H1 (cell line): Measurements from ENCODE around the gene CALD1. TPM values are rescaled to one million over a fixed set of nuclear protein-coding genes. Genes with fewer than 3 reads are reported as not detected.

ENCODE experiments used
- CTCF ChIA-PET: fragments of 300-600 bp; sonication (Branson Sonifier 250); formaldehyde crosslinking; loops from one replicate; lab custom pipeline; 2021; ENCODE audit not compliant: partially characterized antibody; lab: Charles Lee
- POLR2A ChIA-PET: fragments of 300-600 bp; sonication (Branson Sonifier 250); formaldehyde crosslinking; loops from one replicate; lab custom pipeline; 2021; ENCODE audit warnings: inconsistent platforms; ENCODE audit not compliant: partially characterized antibody; lab: Charles Lee
- DNase-seq, 2 experiments: peaks; one replicate each; pipeline versions ENCODE4 v3.0.0 to v3.0.0-alpha.2; 2010 to 2022; ENCODE audit warnings: low spot score in 2 of 2, low read depth in 1 of 2, mixed read lengths in 1 of 2
- FAIRE-seq: peaks from 2 replicates; lab custom pipeline; 2011; peaks lifted over from hg19 to GRCh38; lab: Jason Lieb, UNC
- H2AFZ ChIP-seq: 2 replicates; pipeline ENCODE4 v1.8.1; 2012; ENCODE audit warnings: low read length, inconsistent platforms
- H2AK5ac ChIP-seq: 2 replicates; pipeline ENCODE4 v1.6.1; 2013; ENCODE audit warnings: low read depth, low read length
- H2BK120ac ChIP-seq: replicated peaks from 2 replicates; pipeline ENCODE3; 2013; ENCODE audit warnings: low read depth, low read length, inconsistent platforms
- H2BK12ac ChIP-seq: 2 replicates; pipeline ENCODE4 v1.6.1; 2013; ENCODE audit warnings: low read depth, low read length
- H2BK15ac ChIP-seq: 2 replicates; pipeline ENCODE4 v1.6.1; 2013; ENCODE audit warnings: low read length
- H2BK20ac ChIP-seq: 2 replicates; pipeline ENCODE4 v1.6.1; 2013; ENCODE audit warnings: low read length
- H2BK5ac ChIP-seq: 2 replicates; pipeline ENCODE4 v1.6.1; 2013; ENCODE audit warnings: low read depth, low read length
- H3K14ac ChIP-seq: 2 replicates; pipeline ENCODE4 v1.6.1; 2013; ENCODE audit warnings: inconsistent platforms; ENCODE audit not compliant: insufficient read length
- H3K18ac ChIP-seq: 2 replicates; pipeline ENCODE4 v1.6.1; 2013; ENCODE audit warnings: low read length; ENCODE audit errors: extremely low read depth
- H3K23ac ChIP-seq: 2 replicates; pipeline ENCODE4 v1.6.1; 2013; ENCODE audit warnings: inconsistent platforms; ENCODE audit not compliant: insufficient read length
- H3K23me2 ChIP-seq: 2 replicates; pipeline ENCODE4 v1.6.1; 2013; ENCODE audit warnings: low read depth, low read length
- H3K27ac ChIP-seq: 2 replicates; pipeline ENCODE4 v1.6.1; 2011; ENCODE audit warnings: low read depth, low read length, inconsistent platforms
- H3K27me3 ChIP-seq, 4 experiments: replicated peaks in 1 of 4; 1 replicate in 1 of 4; 2 replicates in 3 of 4; pipeline versions ENCODE4 v1.6.1 to v1.8.1; 2011 to 2013; ENCODE audit warnings: low read length in 3 of 4, mild to moderate bottlenecking in 3 of 4, inconsistent platforms in 2 of 4, mixed read lengths in 2 of 4, moderate library complexity in 1 of 4; ENCODE audit not compliant: control insufficient read depth in 3 of 4, insufficient read depth in 3 of 4; ENCODE audit errors: extremely low read depth in 1 of 4
- H3K36me3 ChIP-seq, 4 experiments: 2 replicates each; pipeline versions ENCODE4 v1.6.1 to v1.8.1; 2011 to 2013; ENCODE audit warnings: mild to moderate bottlenecking in 4 of 4, low read length in 3 of 4, moderate library complexity in 2 of 4, control low read depth in 1 of 4, inconsistent platforms in 1 of 4; ENCODE audit not compliant: insufficient read depth in 4 of 4, control insufficient read depth in 2 of 4
- H3K4ac ChIP-seq: replicated peaks from 2 replicates; pipeline ENCODE3; 2013; ENCODE audit warnings: low read length, low read depth, mixed read lengths, inconsistent platforms; ENCODE audit not compliant: insufficient read length
- H3K4me1 ChIP-seq, 4 experiments: replicated peaks in 1 of 4; 1 replicate in 1 of 4; 2 replicates in 3 of 4; pipeline versions ENCODE4 v1.6.1 to v1.8.1; 2011 to 2013; ENCODE audit warnings: low read length in 3 of 4, inconsistent platforms in 2 of 4, mixed read lengths in 1 of 4; ENCODE audit not compliant: insufficient read depth in 4 of 4, control insufficient read depth in 3 of 4
- H3K4me2 ChIP-seq, 2 experiments: 2 replicates each; pipeline versions ENCODE4 v1.6.1 to v1.8.1; 2011 to 2013; ENCODE audit warnings: low read depth in 2 of 2, low read length in 2 of 2, control low read depth in 1 of 2, inconsistent platforms in 1 of 2, mild to moderate bottlenecking in 1 of 2; ENCODE audit not compliant: insufficient read depth in 1 of 2
- H3K4me3 ChIP-seq, 4 experiments: fragments of 200-600, 300-600 bp in 1 of 4; sonication (generic), shearing (Covaris generic), sonication (Bioruptor Twin) in 1 of 4; 2 replicates each; pipeline versions ENCODE4 v1.5.1 to v1.8.1; 2011 to 2016; ENCODE audit warnings: low read length in 4 of 4, low read depth in 3 of 4, control low read depth in 2 of 4, inconsistent platforms in 2 of 4, mild to moderate bottlenecking in 2 of 4, mixed read lengths in 1 of 4, moderate library complexity in 1 of 4; ENCODE audit not compliant: insufficient read depth in 2 of 4; ENCODE audit errors: extremely low read depth in 1 of 4
- H3K56ac ChIP-seq: replicated peaks from 2 replicates; pipeline ENCODE3; 2013; ENCODE audit warnings: low read depth, mild to moderate bottlenecking, mixed read lengths, low read length, inconsistent platforms; ENCODE audit not compliant: insufficient read length
- H3K79me1 ChIP-seq: 2 replicates; pipeline ENCODE4 v1.6.1; 2013; ENCODE audit warnings: low read depth, low read length, control low read depth
- H3K79me2 ChIP-seq, 2 experiments: 2 replicates each; pipeline versions ENCODE4 v1.6.1 to v1.8.1; 2012 to 2013; ENCODE audit warnings: low read length in 2 of 2, mild to moderate bottlenecking in 2 of 2, inconsistent platforms in 1 of 2; ENCODE audit not compliant: insufficient read depth in 2 of 2, control insufficient read depth in 1 of 2
- H3K9ac ChIP-seq, 4 experiments: replicated peaks in 1 of 4; 1 replicate in 1 of 4; 2 replicates in 3 of 4; pipeline versions ENCODE4 v1.6.1 to v1.8.1; 2011 to 2013; ENCODE audit warnings: low read depth in 3 of 4, low read length in 3 of 4, control low read depth in 2 of 4, mild to moderate bottlenecking in 2 of 4, moderate library complexity in 2 of 4, inconsistent platforms in 1 of 4; ENCODE audit errors: extremely low read depth in 1 of 4
- H3K9me3 ChIP-seq, 2 experiments: 2 replicates each; pipeline versions ENCODE4 v1.6.1 to v1.8.1; 2012 to 2013; ENCODE audit warnings: mild to moderate bottlenecking in 2 of 2, moderate library complexity in 2 of 2, control low read depth in 1 of 2, inconsistent platforms in 1 of 2, low read depth in 1 of 2, low read length in 1 of 2, mixed read lengths in 1 of 2; ENCODE audit not compliant: insufficient read depth in 2 of 2
- H4K20me1 ChIP-seq, 2 experiments: replicated peaks in 1 of 2; 2 replicates each; pipeline versions ENCODE3 to v1.8.1; 2011 to 2013; ENCODE audit warnings: inconsistent platforms in 2 of 2, low read length in 2 of 2, mild to moderate bottlenecking in 1 of 2; ENCODE audit not compliant: insufficient read depth in 2 of 2, control insufficient read depth in 1 of 2
- H4K5ac ChIP-seq: 2 replicates; pipeline ENCODE4 v1.6.1; 2013; ENCODE audit warnings: low read length, low read depth, mixed read lengths, inconsistent platforms; ENCODE audit not compliant: insufficient read length
- H4K8ac ChIP-seq: 2 replicates; pipeline ENCODE4 v1.8.0; 2013; ENCODE audit warnings: mild to moderate bottlenecking, moderate library complexity, low read length, inconsistent platforms; ENCODE audit not compliant: insufficient read depth; ENCODE audit errors: extremely low read depth
- H4K91ac ChIP-seq: replicated peaks from 2 replicates; pipeline ENCODE3; 2013; ENCODE audit warnings: low read length, mixed read lengths, inconsistent platforms; ENCODE audit not compliant: insufficient read length
- ATF2 ChIP-seq: IDR thresholded peaks from 2 replicates; pipeline ENCODE4 v1.6.1; 2012; ENCODE audit warnings: low read length, inconsistent platforms
- PHF8 ChIP-seq: fragments of 200-600 bp; sonication (generic); conservative IDR thresholded peaks from 2 replicates; pipeline ENCODE4 v1.7.1; 2012; ENCODE audit warnings: low read depth, mild to moderate bottlenecking, inconsistent platforms, low read length, moderate library complexity
- POLR2A ChIP-seq, 2 experiments: IDR thresholded peaks; 1 replicate in 1 of 2; 2 replicates in 1 of 2; pipeline ENCODE4 v1.6.1; 2011; ENCODE audit warnings: low read depth in 2 of 2, low read length in 2 of 2, mild to moderate bottlenecking in 2 of 2; ENCODE audit errors: control extremely low read depth in 1 of 2
- RFX5 ChIP-seq: IDR thresholded peaks from 2 replicates; pipeline ENCODE4 v1.6.1; 2011; ENCODE audit warnings: low read depth, low read length, improper control_type of control experiment, borderline replicate concordance
- ZNF274 ChIP-seq: IDR thresholded peaks from 2 replicates; pipeline ENCODE4 v1.7.0; 2012; ENCODE audit warnings: low read length, borderline replicate concordance; ENCODE audit errors: extremely low read depth
- WGBS, 2 experiments: shearing (Covaris generic) in 1 of 2; methylation state at CpG; one replicate each; pipeline versions ENCODE4 v1.1.6 to v1.1.7; 2013 to 2015; ENCODE audit warnings: low lambda C conversion rate in 2 of 2, mixed read lengths in 2 of 2, inconsistent platforms in 1 of 2, low coverage in 1 of 2, missing lambda C conversion rate in 1 of 2; ENCODE audit not compliant: insufficient replicate concordance in 2 of 2, insufficient coverage in 1 of 2, insufficient read length in 1 of 2; ENCODE audit errors: extremely low coverage in 1 of 2, missing lambda C conversion rate in 1 of 2; 5-methylcytosine and 5-hydroxymethylcytosine counted together
- polyA plus RNA-seq, 7 experiments: library from polyadenylated mRNA; depleted of rRNA in 3 of 7; stranded (reverse) in 5 of 7; unstranded in 2 of 7; fragments of >200 nt in 5 of 7; fragments of 200-250 nt in 2 of 7; gene quantifications; 1 replicate in 5 of 7; 2 replicates in 1 of 7; 4 replicates in 1 of 7; pipeline versions ENCODE4 v1.2.1 to v1.2.3, GENCODE V29; 2011 to 2013; ENCODE audit warnings: missing spikeins in 2 of 7, mixed read lengths in 2 of 7
- total RNA-seq: library from RNA; stranded (reverse); fragmentation: NEBNext Ultra II Directional; extraction: Animal tissue kit (Norgen Biotek cat#: 25700); gene quantifications from 2 replicates; pipeline ENCODE4 v1.2.1, GENCODE V29; 2021
- TF ChIP-seq, protein P1 (sequence below): IDR thresholded peaks from 2 replicates; pipeline ENCODE4 v1.6.1; 2011; ENCODE audit warnings: low read depth, mild to moderate bottlenecking, low read length; ENCODE audit not compliant: insufficient read depth

The CALD1 gene
- total and polyA plus RNA-seq, 2 of the 8 experiments (the other 6 are each of a cell fraction or from before 2014, with no cell fraction given) = 34.3 to 177 TPM

- Histone ChIP-seq H3K23ac (no peak overlapping the region), H4K5ac (no peak overlapping the region), H4K8ac (no peak overlapping the region), H2BK120ac (no peak overlapping the region), H3K27ac (no peak overlapping the region), H3K36me3 (no peaks in the 10 kb centered on the region), H3K79me2 (no peaks in the 10 kb centered on the region), H3K4ac (no peak overlapping the region), H2BK12ac (no peak overlapping the region), H3K18ac (no peak overlapping the region), H3K56ac (no peak overlapping the region), H2BK5ac (no peak overlapping the region), H2AFZ (no peak overlapping the region), H2BK15ac (no peak overlapping the region), H3K79me1 (no peaks in the 10 kb centered on the region), H3K4me1 (no peaks in the 10 kb centered on the region), H4K91ac (no peak overlapping the region), H3K9me3 (no peaks in the 10 kb centered on the region), H3K9ac (no peak overlapping the region), H2AK5ac (no peak overlapping the region), H3K27me3 (0 out of 7 replicates have a peak, but pooled peaks cover 0 to 2% (median 0%) of the 10 kb centered on the region in 4 experiments), H3K23me2 (0 out of 2 replicates have a peak, but pooled peaks cover 2% of the 10 kb centered on the region), H3K14ac (no peak overlapping the region), H2BK20ac (no peak overlapping the region), H4K20me1 (no peaks in the 10 kb centered on the region), H3K4me3 (no peak overlapping the region), H3K4me2 (no peak overlapping the region)
- DNase-seq = no peak
- FAIRE-seq = no peak
- POLR2A ChIA-PET = interaction anchor here (1.2 to 1.5 kb wide), 2 partner anchors 47 to 49 kb away, joined by 3 to 4 read pairs; no protein-coding TSS in a partner anchor
- CTCF ChIA-PET = interaction anchor here (3.2 to 17.5 kb wide), 2 partner anchors 18 to 30 kb away, joined by 12 to 249 read pairs; no protein-coding TSS in a partner anchor
- TF ChIP-seq ZNF274 (no peak), ATF2 (no peak), POLR2A (IDR thresholded peaks at IDR 0.05; ENCODE audit: control extremely low read depth in 1 of 2, low read depth in 2 of 2, low read length in 2 of 2) (no peak), PHF8 (no peak), RFX5 (no peak)
- TF ChIP-seq, protein P1, sequence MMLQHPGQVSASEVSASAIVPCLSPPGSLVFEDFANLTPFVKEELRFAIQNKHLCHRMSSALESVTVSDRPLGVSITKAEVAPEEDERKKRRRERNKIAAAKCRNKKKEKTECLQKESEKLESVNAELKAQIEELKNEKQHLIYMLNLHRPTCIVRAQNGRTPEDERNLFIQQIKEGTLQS = no peak
- 100% methylated on average over 1 of the region's 1 CpG; no CpG with 5 or more reads in 1 of the 2 experiments for WGBS, 2 experiments
Measured at GRCh38 chr7:134731616-134732015, 47.8 kb upstream of the CALD1 start.
